Measurements from ENCODE around the gene ADORA2A. TPM values are rescaled to one million over a fixed set of nuclear protein-coding genes. Genes with fewer than 3 reads are reported as not detected.

The ADORA2A gene
- total RNA-seq, 1 donor from 2014 or later = 4.1 TPM

Other genes with a start within 250 kb of the ADORA2A start
- gene SUSD2, start 246.1 kb upstream of the ADORA2A start, total RNA-seq = 2.6 TPM
- 21.0 TPM for gene GGT5, start 182.5 kb upstream of the ADORA2A start, total RNA-seq
- gene SPECC1L, start 156.8 kb upstream of the ADORA2A start, total RNA-seq = 41.1 TPM
- 1.7 TPM for gene UPB1, start 67.7 kb downstream of the ADORA2A start, total RNA-seq
- 291 TPM for gene GUCD1, start 127.5 kb downstream of the ADORA2A start, total RNA-seq
- gene SNRPD3, start 128.4 kb downstream of the ADORA2A start, total RNA-seq = 63.1 TPM
- gene LRRC75B, start 165.5 kb downstream of the ADORA2A start, total RNA-seq = 5.0 TPM
- 1.5 TPM for gene GGT1, start 175.6 kb downstream of the ADORA2A start, total RNA-seq